NCI-H446 (cell line): ENCODE data around the gene SOX8.
"Not testable (repeated sequence)": the region's sequence is repeated elsewhere in the genome, so short reads cannot be mapped to it uniquely, and the experiment has no call there.

Experiments
- DNase-seq, 2 experiments: peaks; one replicate each; lab custom pipeline; 2025; lab: John Stamatoyannopoulos, UW

SOX8 gene

GRCh38 chr16:955766-956165 lies 25.8 kb upstream of the SOX8 start:
- not testable (repeated sequence) for DNase-seq

- no peak for DNase-seq
Measured at GRCh38 chr16:959232-960040, 22.1 kb upstream of the SOX8 start.

GRCh38 chr16:962366-962765 lies 19.2 kb upstream of the SOX8 start:
- no peak for DNase-seq

GRCh38 chr16:962901-963814 lies 18.4 kb upstream of the SOX8 start:
- DNase-seq = no peak

GRCh38 chr16:963913-964312 lies 17.7 kb upstream of the SOX8 start:
- DNase-seq = no peak

- DNase-seq = no peak
Measured at GRCh38 chr16:964356-965035, 17.1 kb upstream of the SOX8 start.

- no peak for DNase-seq
Measured at GRCh38 chr16:965036-965395, 16.6 kb upstream of the SOX8 start.

- DNase-seq = no peak
Measured at GRCh38 chr16:965487-965886, 16.1 kb upstream of the SOX8 start.

- no peak for DNase-seq
Measured at GRCh38 chr16:966035-966434, 15.5 kb upstream of the SOX8 start.

- DNase-seq = no peak
Measured at GRCh38 chr16:966505-966904, 15.1 kb upstream of the SOX8 start.

GRCh38 chr16:967077-967541 lies 14.5 kb upstream of the SOX8 start:
- DNase-seq = no peak

GRCh38 chr16:967546-968295 lies 13.8 kb upstream of the SOX8 start:
- DNase-seq = no peak

- DNase-seq = no peak
Measured at GRCh38 chr16:968620-969019, 12.9 kb upstream of the SOX8 start.

- DNase-seq = peak in 1 of 2 experiments; percentile 11
Measured at GRCh38 chr16:969508-970385, 11.8 kb upstream of the SOX8 start.

- DNase-seq = no peak
Measured at GRCh38 chr16:970386-970765, 11.2 kb upstream of the SOX8 start.

GRCh38 chr16:970766-971581 lies 10.6 kb upstream of the SOX8 start, which contains the start of gene LMF1:
Gene LMF1 (minus strand): TSS chr16:970984. CDS start chr16:970980, 4 bp downstream.
- peak; percentile 67 to 91 for DNase-seq

- no peak for DNase-seq
Measured at GRCh38 chr16:971582-971905, 10.0 kb upstream of the SOX8 start.

- no peak for DNase-seq
Measured at GRCh38 chr16:971981-972315, 9.6 kb upstream of the SOX8 start.

GRCh38 chr16:972316-973002 lies 9.1 kb upstream of the SOX8 start:
- DNase-seq = no peak
